Activated naive CD4-positive, alpha-beta T cell treated with anti-CD3 and anti-CD28 coated beads, Interleukin-2, amount 50 U/mL, for 72 hours (primary cell): ENCODE measurements around the gene PCDH9. TPM values are rescaled to one million over a fixed set of nuclear protein-coding genes. Genes with fewer than 3 reads are reported as not detected.

ENCODE experiments used
- ATAC-seq, 2 donors: fragments of 150-1000 bp; cut with Tn5 transposase; 2 replicates each; pipeline ENCODE4 v1.10.0; 2021; ENCODE audit warnings: mild to moderate bottlenecking in 2 of 2, moderate library complexity in 2 of 2
- DNase-seq, 2 donors: peaks; one replicate each; pipeline ENCODE4 v3.0.0; 2021 to 2022; ENCODE audit warnings: low spot score in 2 of 2
- H3K27ac Mint-ChIP-seq, 2 donors: one replicate each; pipeline ENCODE4 v1.8.0; 2022; ENCODE audit warnings: mild to moderate bottlenecking in 2 of 2, mixed read lengths in 2 of 2
- H3K36me3 Mint-ChIP-seq, 2 donors: one replicate each; pipeline ENCODE4 v1.8.0; 2022; ENCODE audit warnings: mixed read lengths in 2 of 2
- H3K9me3 Mint-ChIP-seq, 2 donors: one replicate each; pipeline ENCODE4 v1.8.0; 2022; ENCODE audit warnings: mixed read lengths in 2 of 2
- total RNA-seq, 2 donors: library from RNA; stranded (reverse); gene quantifications; one replicate each; pipeline ENCODE4 v1.2.3, GENCODE V29; 2022

Gene PCDH9
- total RNA-seq, 2 donors from 2014 or later = 0.16 to 0.48 TPM

GRCh38 chr13:66513728-66514127 lies 716.4 kb downstream of the PCDH9 start:
- Mint-ChIP-seq H3K9me3 (peaks cover 0 to 12% of the 10 kb centered on the region in 2 donors), H3K36me3 (no peaks in the 10 kb centered on the region), H3K27ac (no peak overlapping the region)
- ATAC-seq = no peak
- DNase-seq = no peak

- H3K36me3 Mint-ChIP-seq = no peaks in the 10 kb centered on the region
- H3K27ac Mint-ChIP-seq = no peak overlapping the region
- peaks cover 5 to 11% of the 10 kb centered on the region in 2 donors for H3K9me3 Mint-ChIP-seq
- DNase-seq = no peak
- ATAC-seq = no peak
These were observed 721.0 kb downstream of the PCDH9 start for GRCh38 chr13:66509175-66509574.

- H3K9me3 Mint-ChIP-seq = peaks cover 5 to 11% of the 10 kb centered on the region in 2 donors
- H3K27ac Mint-ChIP-seq = no peak overlapping the region
- DNase-seq (no peak), ATAC-seq (no peak)
- H3K36me3 Mint-ChIP-seq = no peaks in the 10 kb centered on the region
These were observed 721.8 kb downstream of the PCDH9 start for GRCh38 chr13:66508153-66508909.

GRCh38 chr13:66506979-66507378 lies 723.2 kb downstream of the PCDH9 start:
- ATAC-seq = peak in 1 of 2 donors; percentile 64

GRCh38 chr13:66506051-66506777 lies 723.9 kb downstream of the PCDH9 start:
- peaks cover 5 to 8% of the 10 kb centered on the region in 2 donors for H3K9me3 Mint-ChIP-seq
- H3K27ac Mint-ChIP-seq = no peak overlapping the region
- DNase-seq (no peak), ATAC-seq (no peak)
- H3K36me3 Mint-ChIP-seq = no peaks in the 10 kb centered on the region

More at GRCh38 chr13:66506979-66507378, 723.2 kb downstream of the PCDH9 start:
- DNase-seq = no peak
- H3K27ac Mint-ChIP-seq = no peak overlapping the region
- H3K9me3 Mint-ChIP-seq = peaks cover 5 to 11% of the 10 kb centered on the region in 2 donors
- H3K36me3 Mint-ChIP-seq = no peaks in the 10 kb centered on the region

GRCh38 chr13:66503890-66504289 lies 726.2 kb downstream of the PCDH9 start:
- no peak for ATAC-seq
- no peak overlapping the region for H3K27ac Mint-ChIP-seq
- DNase-seq = no peak
- peaks cover 5 to 8% of the 10 kb centered on the region in 2 donors for H3K9me3 Mint-ChIP-seq
- H3K36me3 Mint-ChIP-seq = no peaks in the 10 kb centered on the region

DNA sequence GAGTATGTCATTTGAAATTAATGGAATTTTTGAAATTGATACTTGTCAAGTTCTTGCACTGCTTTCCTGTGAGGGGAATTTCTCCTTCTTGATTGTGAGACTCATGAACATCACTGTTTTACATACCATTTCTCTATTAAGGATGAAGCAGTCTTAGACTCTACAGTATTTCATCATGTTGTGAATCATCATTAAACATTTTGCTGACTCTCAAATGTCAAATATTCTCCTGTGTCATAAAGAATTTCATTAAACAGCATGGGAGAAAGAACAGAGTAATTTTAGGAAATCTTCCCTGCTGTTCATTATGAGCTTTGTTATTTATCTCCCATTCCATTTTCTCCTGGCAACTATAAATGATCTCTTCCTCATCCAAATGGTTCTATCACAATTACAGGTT lies 729.0 kb downstream of the PCDH9 start:
- no peak overlapping the region for H3K27ac Mint-ChIP-seq
- H3K36me3 Mint-ChIP-seq = no peaks in the 10 kb centered on the region
- ATAC-seq = no peak
- DNase-seq = no peak
- H3K9me3 Mint-ChIP-seq = peaks cover 5 to 8% of the 10 kb centered on the region in 2 donors

- no peak for ATAC-seq
- Mint-ChIP-seq H3K36me3 (no peaks in the 10 kb centered on the region), H3K27ac (no peak overlapping the region), H3K9me3 (peaks cover 5 to 6% of the 10 kb centered on the region in 2 donors)
- DNase-seq = no peak
These were observed 737.7 kb downstream of the PCDH9 start for GRCh38 chr13:66492479-66492878.

DNA sequence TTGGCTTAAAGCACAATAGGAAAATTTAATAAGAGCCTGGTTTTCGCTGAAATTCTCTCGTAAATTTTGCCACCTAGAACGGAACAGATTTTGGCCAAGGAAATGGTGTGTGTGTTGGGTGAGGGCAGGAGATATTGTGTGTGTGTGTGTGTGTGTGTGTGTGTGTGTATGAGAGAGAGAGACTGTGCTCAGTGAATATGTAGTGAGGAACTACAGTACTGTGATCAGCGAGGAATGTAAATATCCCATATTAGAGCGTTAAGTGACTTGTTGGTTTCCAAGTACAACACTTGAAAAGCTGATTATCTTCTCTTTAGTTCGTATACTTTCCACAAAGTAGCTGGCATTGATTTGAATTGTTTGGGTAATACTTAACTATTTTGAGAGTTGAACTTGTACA lies 738.9 kb downstream of the PCDH9 start:
- no peak for ATAC-seq
- H3K9me3 Mint-ChIP-seq = peaks cover 4 to 7% of the 10 kb centered on the region in 2 donors
- H3K36me3 Mint-ChIP-seq = no peaks in the 10 kb centered on the region
- no peak overlapping the region for H3K27ac Mint-ChIP-seq
- DNase-seq = no peak

GRCh38 chr13:66489586-66489985 lies 740.5 kb downstream of the PCDH9 start:
- Mint-ChIP-seq H3K9me3 (peaks cover 0 to 7% of the 10 kb centered on the region in 2 donors), H3K36me3 (no peaks in the 10 kb centered on the region), H3K27ac (no peak overlapping the region)
- ATAC-seq (no peak), DNase-seq (no peak)

DNA sequence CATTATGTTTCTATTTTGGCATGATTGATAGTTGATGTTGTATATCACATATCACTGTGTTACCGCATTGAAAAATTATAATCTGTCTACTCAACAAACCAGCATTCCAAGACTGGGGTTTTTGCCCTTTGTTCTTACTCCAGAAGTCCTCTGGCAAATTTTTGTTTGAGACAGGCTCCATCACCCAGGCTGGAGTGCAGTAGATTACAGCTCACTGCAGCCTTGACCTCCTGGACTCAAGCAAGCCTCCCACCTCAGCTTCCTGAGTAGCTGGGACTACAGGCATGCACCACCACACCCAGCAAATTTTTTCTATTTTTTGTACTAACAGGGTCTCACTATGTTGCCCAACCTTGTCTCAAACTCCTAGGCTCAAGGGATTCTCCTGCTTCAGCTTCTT lies 741.0 kb downstream of the PCDH9 start:
- Mint-ChIP-seq H3K9me3 (peaks cover 0 to 7% of the 10 kb centered on the region in 2 donors), H3K27ac (no peak overlapping the region), H3K36me3 (no peaks in the 10 kb centered on the region)
- DNase-seq (no peak), ATAC-seq (no peak)

DNA sequence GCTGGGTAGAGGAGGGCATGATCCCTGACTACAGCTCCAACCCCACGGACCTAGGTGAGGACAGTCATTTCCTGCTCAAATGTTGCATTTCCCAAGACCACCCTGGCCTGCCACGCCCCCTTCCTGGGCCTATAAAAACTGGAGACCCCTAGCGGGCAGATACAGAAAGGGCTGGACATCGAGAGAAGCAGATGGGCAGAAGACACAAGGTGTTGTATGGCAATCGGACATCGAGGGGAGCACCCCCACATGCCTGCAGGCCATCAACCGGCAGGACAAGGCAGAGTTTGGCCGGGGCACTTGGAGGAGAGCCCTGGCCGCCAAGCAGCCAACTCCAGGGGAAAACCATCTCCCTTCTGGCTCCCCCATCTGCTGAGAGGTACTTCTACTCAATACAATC lies 746.4 kb downstream of the PCDH9 start:
- Mint-ChIP-seq H3K9me3 (peaks cover 4 to 15% of the 10 kb centered on the region in 2 donors), H3K36me3 (no peaks in the 10 kb centered on the region), H3K27ac (no peak overlapping the region)
- ATAC-seq (no peak), DNase-seq (no peak)

GRCh38 chr13:66482836-66483235 lies 747.3 kb downstream of the PCDH9 start:
- DNase-seq (no peak), ATAC-seq (no peak)
- H3K36me3 Mint-ChIP-seq = no peaks in the 10 kb centered on the region
- no peak overlapping the region for H3K27ac Mint-ChIP-seq
- H3K9me3 Mint-ChIP-seq = peaks cover 8 to 13% of the 10 kb centered on the region in 2 donors

GRCh38 chr13:66477816-66478215 lies 752.3 kb downstream of the PCDH9 start:
- Mint-ChIP-seq H3K36me3 (no peaks in the 10 kb centered on the region), H3K27ac (no peak overlapping the region), H3K9me3 (peaks cover 8 to 10% of the 10 kb centered on the region in 2 donors)
- ATAC-seq (no peak), DNase-seq (no peak)

DNA sequence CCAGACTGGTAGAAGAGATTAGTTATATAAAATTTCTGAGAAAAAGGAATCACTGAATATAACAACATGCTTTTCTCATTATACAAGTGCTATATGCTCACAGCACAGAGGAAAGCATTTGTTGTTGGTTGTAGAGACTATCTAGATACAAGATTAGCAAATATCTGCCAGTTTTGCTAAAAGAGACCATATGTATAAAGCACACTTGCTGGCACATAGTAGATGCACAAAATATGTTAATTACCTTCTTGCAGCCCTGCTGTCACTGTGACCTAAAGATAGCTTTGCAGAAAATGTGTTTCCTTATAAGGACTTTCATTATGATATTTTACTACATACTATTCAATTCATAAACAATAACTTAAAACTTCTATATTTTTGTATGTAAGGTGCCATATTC lies 755.1 kb downstream of the PCDH9 start:
- ATAC-seq (no peak), DNase-seq (no peak)
- no peak overlapping the region for H3K27ac Mint-ChIP-seq
- H3K9me3 Mint-ChIP-seq = peaks cover 3 to 7% of the 10 kb centered on the region in 2 donors
- no peaks in the 10 kb centered on the region for H3K36me3 Mint-ChIP-seq

- Mint-ChIP-seq H3K36me3 (no peaks in the 10 kb centered on the region), H3K27ac (no peak overlapping the region), H3K9me3 (peaks cover 10 to 13% of the 10 kb centered on the region in 2 donors)
- ATAC-seq = no peak
- DNase-seq = no peak
These were observed 760.4 kb downstream of the PCDH9 start for GRCh38 chr13:66469745-66470144.

DNA sequence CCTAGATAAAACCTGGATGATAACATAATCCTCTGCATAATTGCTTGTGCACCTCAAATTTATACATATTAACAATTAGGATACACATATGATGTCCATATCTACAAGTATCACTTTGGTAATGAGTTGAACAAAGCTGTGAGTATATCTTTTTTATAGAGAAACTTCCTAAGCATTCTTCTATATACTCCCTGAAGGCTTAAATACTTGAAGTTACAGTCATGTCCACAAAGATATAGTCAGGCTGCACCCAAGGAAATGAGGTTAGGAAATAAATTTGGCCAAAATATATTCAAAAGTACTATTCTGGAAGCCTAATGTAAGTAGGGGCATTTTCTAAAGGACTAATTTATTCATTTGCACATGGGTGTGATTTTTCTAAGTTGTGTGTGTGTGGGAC lies 761.5 kb downstream of the PCDH9 start:
- no peak overlapping the region for H3K27ac Mint-ChIP-seq
- DNase-seq (no peak), ATAC-seq (no peak)
- peaks cover 10 to 13% of the 10 kb centered on the region in 2 donors for H3K9me3 Mint-ChIP-seq
- H3K36me3 Mint-ChIP-seq = no peaks in the 10 kb centered on the region

DNA sequence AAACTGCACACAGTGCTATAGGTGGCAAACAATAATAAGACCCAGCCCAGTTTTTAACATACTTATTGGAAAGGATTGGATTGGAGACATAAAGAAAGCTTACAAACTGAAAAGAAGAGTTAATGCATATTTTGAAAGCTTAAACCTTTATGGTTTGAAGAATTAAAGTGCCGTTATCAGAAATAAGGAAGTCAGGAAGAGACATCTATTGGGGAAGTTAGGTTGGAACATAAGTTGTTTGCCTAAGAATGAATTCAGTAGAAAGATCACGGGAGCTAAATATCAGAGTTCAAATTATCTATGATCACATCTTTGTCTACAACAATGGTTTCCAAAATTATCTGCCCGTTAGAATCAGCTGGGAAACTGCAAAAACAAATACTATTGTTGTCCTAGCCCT lies 767.9 kb downstream of the PCDH9 start:
- no peak for ATAC-seq
- H3K36me3 Mint-ChIP-seq = no peaks in the 10 kb centered on the region
- no peak overlapping the region for H3K27ac Mint-ChIP-seq
- no peak for DNase-seq
- peaks cover 11 to 12% of the 10 kb centered on the region in 2 donors for H3K9me3 Mint-ChIP-seq
